Raji (cell line): ENCODE data around the gene CDK14.

ENCODE experiments used
- POLR2A ChIP-seq: IDR thresholded peaks from 2 replicates; pipeline ENCODE4 v1.6.1; 2011; ENCODE audit warnings: low read depth, low read length, control low read depth; ENCODE audit not compliant: insufficient read depth

The CDK14 gene

DNA sequence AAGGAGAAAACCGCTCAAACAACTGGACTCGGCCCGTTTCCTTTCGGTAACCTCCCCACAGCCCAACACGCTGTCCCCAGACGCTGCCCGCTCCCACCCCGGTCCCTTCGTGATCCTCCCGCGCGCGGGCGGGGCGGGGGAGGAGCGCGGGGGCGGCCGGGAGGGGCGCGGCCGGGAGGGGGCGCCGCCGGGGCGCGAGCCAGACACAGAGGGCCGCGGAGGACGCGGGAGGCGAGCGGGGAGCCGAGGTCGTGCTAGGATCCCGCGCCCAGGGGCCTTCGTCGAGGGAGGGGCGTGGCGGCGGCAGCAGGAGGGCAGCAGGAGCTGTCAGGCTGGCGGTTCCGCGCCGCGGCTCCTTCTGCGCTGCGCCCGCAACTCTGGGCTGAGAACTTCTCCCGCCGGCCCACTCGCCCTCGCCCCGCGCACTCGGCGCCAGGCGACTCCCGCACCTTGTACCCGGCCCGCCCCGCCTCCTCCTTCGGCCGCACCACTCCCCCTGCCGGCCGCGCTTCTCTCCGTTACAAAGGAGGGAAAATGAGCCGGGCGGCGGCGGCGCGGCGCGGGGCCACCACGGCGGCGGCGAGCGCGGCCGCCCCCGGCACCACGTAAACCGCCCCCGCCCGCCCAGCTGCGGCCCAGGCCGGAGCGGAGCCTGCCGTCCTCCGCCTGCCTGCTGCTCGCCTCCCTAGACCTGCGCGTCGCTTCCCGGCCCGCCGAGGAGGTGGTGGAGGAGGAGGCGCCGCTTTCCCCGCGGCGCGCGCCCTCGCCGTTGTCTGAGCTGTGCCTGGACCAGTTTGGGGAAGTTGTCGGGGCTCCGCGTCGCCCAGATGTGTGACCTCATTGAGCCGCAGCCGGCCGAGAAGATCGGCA is at the start of gene CDK14:
CDK14 (plus strand) TSS at position 521 of the 870 bp plus-strand sequence; CDS start at position 828, 307 bp downstream.
- TF ChIP-seq POLR2A, result no peak

DNA sequence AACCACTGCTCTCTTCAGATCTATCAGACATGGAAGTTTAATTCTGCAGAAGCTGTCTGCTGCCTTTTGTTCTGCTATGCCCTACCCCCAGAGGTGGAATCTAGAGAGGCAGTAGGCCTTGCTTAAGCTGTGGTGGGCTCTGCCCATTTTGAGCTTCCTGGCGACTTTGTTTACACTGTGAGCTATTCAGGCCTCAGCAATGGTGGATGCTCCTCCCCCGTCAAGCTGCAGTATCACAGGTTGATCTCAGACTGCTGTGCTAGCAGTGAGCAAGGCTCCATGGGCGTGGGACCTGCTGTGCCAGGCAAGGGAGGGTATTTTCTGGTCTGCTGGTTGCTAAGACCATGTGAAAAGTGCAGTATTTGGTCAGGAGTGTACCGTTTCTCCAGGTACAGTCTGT is 45.1 kb upstream of the CDK14 start:
- no peak for TF ChIP-seq POLR2A

DNA sequence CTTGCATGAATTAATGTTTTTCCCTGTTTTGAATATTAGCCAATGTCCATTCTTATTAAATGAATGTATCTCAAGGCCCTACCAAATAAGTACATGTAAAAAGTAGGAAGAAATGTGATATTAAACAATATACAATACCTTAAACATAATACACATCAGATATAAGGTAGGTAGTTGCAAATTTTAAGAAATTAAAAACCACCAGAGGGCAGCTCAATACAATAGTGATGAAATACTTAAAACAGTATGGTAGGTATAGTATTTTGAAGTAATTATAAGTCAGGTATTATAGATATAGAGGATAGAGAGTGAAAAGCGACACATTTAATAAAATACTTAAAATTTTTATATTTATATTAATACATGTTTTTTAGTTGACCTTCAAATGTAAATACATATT is 43.6 kb upstream of the CDK14 start:
- TF ChIP-seq POLR2A, result no peak

DNA sequence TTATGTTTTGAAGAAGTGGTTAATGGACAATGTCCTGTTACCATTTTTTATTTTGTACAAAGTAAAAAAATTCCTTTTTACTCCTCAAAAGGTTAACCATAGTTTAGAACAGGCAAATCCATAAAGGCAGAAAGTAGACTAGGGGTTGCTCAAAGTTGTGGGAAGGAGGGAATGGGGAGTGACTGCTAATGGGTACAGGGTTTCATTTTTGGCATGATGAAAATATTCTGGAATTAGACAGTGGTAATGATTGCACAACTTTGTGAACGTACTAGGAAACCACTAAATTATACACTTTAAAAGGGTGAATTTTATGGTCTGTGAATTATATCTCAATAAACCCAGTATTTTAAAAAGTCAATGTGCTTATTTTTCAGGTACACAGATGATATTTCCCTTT is 35.4 kb upstream of the CDK14 start:
- TF ChIP-seq POLR2A, result no peak

DNA sequence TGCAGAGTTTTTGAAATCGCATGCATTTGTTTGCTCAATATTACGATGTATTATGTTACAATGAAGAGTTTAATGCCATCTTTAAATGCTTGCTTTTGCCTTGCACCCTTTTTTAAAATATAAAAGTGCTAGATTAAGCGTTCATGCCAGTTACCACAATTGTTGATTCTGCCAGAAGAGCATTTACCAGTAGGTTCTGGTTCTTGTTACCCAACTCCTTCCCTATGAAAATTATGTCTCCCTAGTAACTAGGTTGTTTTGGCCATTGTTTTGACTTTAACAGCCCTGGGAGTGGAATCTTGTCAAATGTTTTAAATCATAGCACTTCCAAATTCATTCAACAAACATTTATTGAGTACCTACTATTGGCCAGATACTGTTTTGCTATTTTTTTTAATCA is 32.8 kb upstream of the CDK14 start:
- TF ChIP-seq POLR2A, result no peak

DNA sequence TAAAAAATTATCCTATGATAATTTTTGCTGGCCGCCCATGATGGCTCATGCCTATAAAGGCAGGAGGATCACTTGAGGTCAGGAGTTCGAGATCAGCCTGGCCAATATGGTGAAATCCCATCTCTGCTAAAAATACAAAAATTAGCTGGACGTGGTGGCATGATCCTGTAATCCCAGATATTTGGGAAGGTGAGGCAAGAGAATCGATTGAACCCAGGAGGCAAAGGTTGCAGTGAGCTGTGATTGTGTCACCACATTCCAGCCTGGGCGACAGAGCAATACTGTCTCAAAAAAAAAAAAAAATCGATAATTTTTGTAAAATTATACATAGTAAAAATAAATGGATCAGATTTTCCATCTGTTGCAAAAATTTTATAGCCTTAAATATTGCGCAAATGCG is 31.7 kb upstream of the CDK14 start:
- no peak for TF ChIP-seq POLR2A

DNA sequence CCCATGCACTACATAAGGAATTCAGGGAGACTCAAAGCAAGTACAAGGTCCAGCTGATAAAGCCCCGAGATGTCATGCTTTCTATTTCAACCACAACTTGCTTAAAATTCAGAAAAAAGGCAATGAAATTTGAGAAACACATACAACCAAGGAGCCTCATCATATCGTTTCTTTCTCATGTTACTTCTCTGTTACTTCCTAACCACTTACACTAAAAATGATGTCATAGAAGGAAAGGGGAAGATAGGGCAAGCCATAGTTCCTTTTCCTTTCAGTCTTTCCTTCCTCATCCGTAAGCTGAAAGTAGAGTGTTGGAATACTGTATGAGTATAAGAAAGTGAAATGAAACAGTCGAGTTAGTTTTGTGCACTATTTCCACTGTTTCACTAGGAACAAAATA is 27.9 kb upstream of the CDK14 start:
- TF ChIP-seq POLR2A, result no peak

DNA sequence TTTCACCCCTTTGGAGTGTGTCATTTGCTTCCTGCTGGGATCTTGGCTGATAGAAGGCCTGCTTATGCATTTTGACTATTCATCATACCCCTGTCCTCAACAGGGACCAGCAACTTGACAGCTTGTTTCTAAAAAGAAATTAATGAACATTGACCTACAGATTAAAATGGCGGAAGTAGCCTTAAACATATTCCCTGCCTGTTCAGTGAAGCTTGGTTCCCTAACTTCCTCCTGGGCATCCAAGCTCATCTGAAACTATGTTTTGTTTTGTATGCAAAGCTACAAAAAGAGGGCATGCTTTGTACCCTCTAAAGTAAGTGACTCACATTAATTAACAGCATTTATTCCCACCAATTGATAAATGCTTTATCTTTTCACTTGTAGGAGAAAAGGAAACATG is 26.8 kb upstream of the CDK14 start:
- TF ChIP-seq POLR2A, result no peak

DNA sequence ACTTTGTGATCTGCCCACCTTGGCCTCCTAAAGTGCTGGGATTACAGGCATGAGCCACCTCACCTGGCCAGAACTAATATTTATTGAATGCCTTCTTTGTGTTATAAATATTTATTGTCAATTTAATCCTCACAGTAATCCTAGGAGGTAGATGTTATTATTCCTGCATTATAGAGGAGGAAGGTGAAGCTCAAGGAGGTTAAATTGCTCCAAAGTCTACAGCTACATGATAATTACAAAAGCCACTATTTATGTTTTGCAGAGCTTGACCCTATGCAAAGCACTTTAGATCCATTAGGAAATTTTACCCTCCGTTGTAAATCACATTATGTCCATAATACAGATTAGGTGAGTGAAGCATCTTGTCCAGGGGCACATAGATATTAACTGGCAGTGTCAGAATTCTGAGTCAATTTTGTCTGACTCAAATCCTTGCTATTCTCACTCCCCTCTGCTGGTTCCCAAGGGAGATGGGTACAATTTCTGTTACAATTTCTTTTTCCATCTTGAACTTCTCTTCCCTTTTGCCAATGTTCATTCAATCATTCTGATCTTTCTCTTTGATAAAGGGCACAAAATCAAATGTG is 25.7 kb upstream of the CDK14 start:
- TF ChIP-seq POLR2A, result no peak

DNA sequence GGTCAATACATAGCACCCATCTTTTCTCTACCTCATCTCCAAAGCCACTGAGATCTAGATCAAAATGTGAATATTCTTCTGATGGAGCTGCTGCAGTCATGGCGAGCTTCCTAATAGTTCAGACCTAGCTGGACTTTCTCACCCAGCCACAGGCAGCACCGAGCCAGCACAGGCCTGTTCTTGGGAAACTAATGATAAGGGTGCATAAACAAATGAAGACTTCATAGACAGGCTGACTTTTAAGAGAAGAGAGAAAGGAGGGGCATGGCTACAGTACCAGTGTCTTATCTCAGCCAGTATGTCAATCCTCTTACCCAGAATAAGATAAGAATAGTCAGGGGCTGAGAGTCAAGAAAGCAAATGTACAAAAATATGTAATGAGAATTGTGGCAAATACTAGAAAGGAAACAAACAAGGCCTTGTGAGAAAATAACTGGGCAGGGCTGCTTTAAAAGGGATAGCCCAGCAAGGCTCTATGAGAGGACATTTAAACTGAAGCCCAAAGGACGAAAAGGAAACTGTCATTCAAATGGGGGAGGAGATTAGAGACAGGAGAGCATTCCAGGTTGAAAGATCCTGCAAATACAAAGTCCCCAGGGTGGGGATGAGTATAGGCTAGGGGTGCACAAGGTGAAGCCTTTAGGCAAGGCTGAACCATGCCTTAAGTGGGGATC is 21.8 kb upstream of the CDK14 start:
- TF ChIP-seq POLR2A, result no peak

DNA sequence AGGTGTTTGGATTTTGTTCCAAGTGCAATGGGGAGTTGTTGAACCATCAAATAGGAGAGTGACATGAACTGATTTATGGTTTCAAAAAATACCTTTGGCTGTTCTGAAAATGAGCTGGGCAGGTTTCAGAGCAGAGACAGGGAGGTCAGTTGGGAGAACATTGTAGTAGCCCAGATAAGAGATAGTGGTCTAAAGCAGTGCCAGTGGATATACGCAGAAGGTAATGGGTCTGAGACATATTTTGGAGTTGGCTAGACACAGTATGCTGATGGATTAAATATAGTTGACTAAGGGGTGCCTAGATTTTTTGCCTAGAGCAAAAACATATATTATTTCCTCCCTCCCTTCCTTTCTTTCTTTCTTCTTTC is 21.3 kb upstream of the CDK14 start:
- TF ChIP-seq POLR2A, result no peak

DNA sequence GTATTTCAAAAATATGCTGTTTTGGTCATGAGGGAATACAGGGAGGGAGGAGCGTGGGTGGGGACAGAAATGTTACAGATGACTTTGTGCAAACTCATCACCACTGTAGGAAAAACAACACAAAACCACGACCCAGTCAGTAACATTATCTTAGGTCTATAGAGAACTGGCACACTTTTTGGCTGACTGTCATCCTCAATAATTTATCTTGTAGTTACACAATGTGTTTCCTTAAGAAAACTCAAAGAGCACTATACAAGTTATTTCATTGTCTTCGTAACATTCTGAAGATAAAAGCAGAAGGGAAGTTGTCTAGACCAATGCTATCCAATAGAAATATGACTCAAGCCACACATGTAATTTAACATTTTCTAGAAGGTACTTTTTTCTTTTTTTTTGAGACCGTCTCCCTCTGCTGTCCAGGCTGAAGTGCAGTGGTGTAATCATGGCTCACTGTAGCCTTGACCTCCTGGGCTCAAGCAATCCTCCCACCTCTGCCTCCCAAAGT is 16.9 kb upstream of the CDK14 start:
- no peak for TF ChIP-seq POLR2A

DNA sequence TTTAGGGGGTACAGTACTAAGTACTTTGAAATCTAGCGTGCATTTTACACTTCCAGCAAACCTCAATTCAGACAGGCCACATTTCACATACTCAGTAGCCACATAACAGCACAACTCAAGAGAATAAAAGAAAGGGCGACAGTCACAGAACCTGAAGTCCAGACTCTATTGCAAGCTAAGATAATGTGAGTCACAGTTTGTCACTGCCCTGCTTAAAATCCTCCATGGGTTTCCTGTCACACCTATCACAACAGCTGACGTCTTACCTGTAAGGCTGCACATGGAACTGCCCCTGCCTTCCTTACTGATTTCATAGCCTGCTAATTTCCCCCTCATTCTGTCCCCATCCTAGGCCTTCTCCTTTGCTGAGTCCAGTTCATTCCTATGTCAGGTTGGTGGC is 16.1 kb upstream of the CDK14 start:
- no peak for TF ChIP-seq POLR2A

DNA sequence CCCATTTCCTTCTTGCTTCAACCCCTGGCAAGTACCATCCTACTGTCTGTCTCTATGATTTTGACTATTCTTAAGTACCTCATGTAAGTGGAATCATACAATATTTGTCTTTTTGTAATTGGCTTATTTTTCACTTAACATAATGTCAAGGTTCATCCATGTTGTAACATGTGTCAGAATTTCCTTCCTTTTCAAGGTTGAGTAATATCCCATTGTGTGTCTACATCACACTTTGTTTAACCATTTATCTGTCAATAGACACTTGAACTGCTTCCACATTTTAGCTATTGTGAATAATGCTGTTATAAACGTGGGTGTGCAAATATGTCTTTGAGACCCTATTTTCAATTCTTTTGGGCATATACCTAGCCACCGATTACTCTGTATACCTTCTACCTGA is 14.0 kb upstream of the CDK14 start:
- no peak for TF ChIP-seq POLR2A

DNA sequence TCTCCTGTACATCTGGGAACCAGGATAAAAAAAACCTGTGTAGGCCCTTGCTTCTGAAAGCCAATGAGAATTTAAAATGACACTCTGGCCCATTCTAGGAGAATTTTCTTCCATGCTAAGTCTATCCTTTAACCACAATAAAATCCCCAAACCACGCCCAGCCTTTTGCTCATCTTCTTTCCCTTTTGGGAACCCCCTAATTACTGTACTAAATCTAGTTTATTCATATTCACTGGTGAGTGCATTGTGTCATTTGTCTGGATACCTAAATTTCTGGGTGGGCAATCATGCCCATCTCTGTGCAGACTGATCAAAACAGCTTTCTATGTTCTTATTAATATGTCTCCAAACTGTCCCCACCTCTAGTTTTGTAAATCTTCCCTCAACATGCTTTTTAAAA is 11.7 kb upstream of the CDK14 start:
- no peak for TF ChIP-seq POLR2A

DNA sequence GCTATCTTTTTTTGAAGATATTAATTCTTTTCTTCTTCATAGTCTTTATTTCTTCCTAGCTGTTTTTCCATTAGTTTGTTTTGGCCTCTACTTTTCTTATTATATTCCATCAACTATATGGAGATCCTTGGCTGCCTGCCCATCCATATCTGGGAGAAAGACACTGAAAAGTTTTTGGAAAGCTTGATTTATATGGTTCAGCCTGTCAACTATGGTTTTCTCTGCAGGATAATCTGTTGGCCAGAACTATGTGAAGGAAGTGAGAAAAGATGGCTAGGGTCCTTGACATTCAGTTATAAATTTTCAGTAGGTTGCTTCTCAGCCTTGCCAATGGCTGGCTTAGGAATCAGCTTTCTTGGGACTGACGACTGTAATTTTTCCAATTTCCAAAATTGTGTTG is 10.0 kb upstream of the CDK14 start:
- no peak for TF ChIP-seq POLR2A
